Measurements from ENCODE around the gene UNC13A. TPM values are rescaled to one million over a fixed set of nuclear protein-coding genes. Genes with fewer than 3 reads are reported as not detected.

Gene UNC13A
- polyA plus RNA-seq, 1 experiment: 2.2 TPM

DNA sequence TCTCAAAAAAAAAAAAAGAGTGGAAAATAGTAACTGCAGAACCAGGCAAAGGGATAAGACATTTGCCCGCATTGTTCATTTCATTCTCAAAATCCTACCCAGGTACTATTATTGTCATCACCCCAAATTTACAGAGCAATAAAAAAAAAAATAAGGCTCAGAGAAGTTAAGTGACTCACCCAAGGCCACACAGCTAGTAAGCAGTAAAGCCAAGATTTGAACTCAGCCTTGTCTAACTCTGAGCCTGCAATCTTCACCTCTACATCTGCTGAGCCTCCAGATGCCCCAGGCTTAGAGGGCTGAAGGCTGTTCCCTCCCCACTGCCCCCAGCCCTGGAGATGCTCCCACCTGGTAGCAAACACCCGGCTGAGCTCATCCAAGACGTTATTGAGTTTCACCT lies 61.0 kb downstream of the UNC13A start:
- ChIA-PET CTCF (interaction anchor here (0.6 to 1.5 kb wide), 2 partner anchors 228 to 374 kb away, joined by 3 to 4 read pairs; no protein-coding TSS in a partner anchor), POLR2A (no interaction called here)

DNA sequence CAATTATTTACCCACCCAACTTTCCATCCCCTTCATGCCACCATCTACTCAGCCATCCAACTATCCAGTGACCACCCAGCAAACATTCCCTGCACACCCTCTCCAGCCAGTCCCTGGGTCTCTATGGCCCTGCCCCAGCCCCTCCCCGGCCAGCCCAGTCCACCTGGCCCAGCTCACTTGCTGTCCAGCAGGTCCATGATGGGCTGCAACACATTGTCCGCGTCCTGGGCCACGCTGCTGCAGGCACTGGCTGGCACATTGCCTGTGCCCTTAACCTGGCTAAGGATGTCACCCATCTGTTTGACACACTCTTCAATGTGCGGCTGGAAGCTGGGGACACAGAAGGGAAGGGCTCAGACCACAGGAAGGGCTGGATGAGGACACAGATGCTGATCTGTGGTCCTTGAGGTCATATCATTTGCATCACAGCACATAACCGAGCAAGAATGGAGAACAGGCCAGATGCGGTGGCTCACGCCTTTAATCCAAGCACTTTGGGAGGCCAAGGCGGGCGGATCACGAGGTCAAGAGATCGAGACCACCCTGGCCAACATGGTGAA lies 61.6 kb downstream of the UNC13A start:
- Histone ChIP-seq H3K36me3 (ENCODE audit: control insufficient read depth, insufficient read depth, low read length) (no peaks in the 10 kb centered on the region), H3K4me3 (ENCODE audit: low read depth, low read length) (no peak overlapping the region), H3K27me3 (ENCODE audit: control insufficient read depth, insufficient read depth, low read length) (no peaks in the 10 kb centered on the region; the same call in 1 of the 2 replicates)
- ChIA-PET CTCF (interaction anchor here (1.5 kb wide), 1 partner anchor 228 kb away, joined by 4 read pairs; no protein-coding TSS in a partner anchor), POLR2A (no interaction called here)
- DNase-seq (ENCODE audit: low read depth): no peak
- TF ChIP-seq, protein P1, sequence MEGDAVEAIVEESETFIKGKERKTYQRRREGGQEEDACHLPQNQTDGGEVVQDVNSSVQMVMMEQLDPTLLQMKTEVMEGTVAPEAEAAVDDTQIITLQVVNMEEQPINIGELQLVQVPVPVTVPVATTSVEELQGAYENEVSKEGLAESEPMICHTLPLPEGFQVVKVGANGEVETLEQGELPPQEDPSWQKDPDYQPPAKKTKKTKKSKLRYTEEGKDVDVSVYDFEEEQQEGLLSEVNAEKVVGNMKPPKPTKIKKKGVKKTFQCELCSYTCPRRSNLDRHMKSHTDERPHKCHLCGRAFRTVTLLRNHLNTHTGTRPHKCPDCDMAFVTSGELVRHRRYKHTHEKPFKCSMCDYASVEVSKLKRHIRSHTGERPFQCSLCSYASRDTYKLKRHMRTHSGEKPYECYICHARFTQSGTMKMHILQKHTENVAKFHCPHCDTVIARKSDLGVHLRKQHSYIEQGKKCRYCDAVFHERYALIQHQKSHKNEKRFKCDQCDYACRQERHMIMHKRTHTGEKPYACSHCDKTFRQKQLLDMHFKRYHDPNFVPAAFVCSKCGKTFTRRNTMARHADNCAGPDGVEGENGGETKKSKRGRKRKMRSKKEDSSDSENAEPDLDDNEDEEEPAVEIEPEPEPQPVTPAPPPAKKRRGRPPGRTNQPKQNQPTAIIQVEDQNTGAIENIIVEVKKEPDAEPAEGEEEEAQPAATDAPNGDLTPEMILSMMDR (IDR thresholded peaks at IDR 0.05; ENCODE audit: insufficient read depth, low read depth, low read length): no peak

More for the DNA sequence above, 61.0 kb downstream of the UNC13A start:
- Histone ChIP-seq H3K4me3 (ENCODE audit: low read depth, low read length) (no peak overlapping the region), H3K27me3 (ENCODE audit: control insufficient read depth, insufficient read depth, low read length) (no peaks in the 10 kb centered on the region; the same call in 1 of the 2 replicates), H3K36me3 (ENCODE audit: control insufficient read depth, insufficient read depth, low read length) (no peaks in the 10 kb centered on the region)
- TF ChIP-seq, protein P1 (IDR thresholded peaks at IDR 0.05; ENCODE audit: insufficient read depth, low read depth, low read length): no peak
- DNase-seq (ENCODE audit: low read depth): no peak

DNA sequence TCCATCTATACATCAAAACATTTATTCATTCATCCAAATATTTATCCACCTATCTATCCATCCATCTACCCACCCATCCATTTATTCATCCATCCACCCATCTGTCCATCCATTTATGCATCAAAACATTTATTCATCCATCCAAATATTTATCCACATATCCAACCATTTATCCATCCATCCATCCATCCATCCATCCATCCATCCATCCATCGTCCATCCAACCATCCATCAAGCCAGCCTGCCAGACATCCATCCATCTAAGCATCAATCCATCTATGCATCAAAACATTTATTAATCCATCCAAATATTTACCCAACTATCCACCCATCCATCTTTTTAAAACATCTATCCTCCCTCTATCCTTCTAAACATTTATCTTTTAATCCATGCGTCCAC lies 62.2 kb downstream of the UNC13A start:
- Histone ChIP-seq H3K27me3 (ENCODE audit: control insufficient read depth, insufficient read depth, low read length) (no peaks in the 10 kb centered on the region; the same call in 1 of the 2 replicates), H3K4me3 (ENCODE audit: low read depth, low read length) (no peak overlapping the region), H3K36me3 (ENCODE audit: control insufficient read depth, insufficient read depth, low read length) (no peaks in the 10 kb centered on the region)
- TF ChIP-seq, protein P1 (IDR thresholded peaks at IDR 0.05; ENCODE audit: insufficient read depth, low read depth, low read length): no peak
- POLR2A ChIA-PET: no interaction called here
- DNase-seq (ENCODE audit: low read depth): no peak
- CTCF ChIA-PET: no interaction called here

DNA sequence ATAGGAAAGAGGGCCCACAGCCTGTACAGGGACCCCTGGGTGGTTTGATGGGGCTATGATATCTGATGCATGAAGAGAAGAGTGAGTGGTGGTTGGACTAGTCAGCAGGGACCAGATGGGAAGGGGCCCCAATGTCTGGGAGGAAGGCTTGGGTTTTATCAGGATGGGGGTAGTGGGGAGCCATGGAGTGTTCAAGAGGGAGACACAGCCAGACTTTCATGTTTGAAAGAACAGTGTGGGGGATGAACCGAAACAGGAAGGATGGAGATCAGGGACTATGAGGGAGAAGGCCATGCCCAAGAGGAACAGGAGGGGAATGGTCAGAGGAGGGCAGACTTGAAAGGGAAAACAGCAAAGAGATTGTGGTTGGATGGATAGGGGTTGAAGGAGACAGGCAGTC lies 63.1 kb downstream of the UNC13A start:
- Histone ChIP-seq H3K36me3 (ENCODE audit: control insufficient read depth, insufficient read depth, low read length) (no peaks in the 10 kb centered on the region), H3K27me3 (ENCODE audit: control insufficient read depth, insufficient read depth, low read length) (no peaks in the 10 kb centered on the region; the same call in 1 of the 2 replicates), H3K4me3 (ENCODE audit: low read depth, low read length) (no peak overlapping the region)
- POLR2A ChIA-PET: no interaction called here
- TF ChIP-seq, protein P1 (IDR thresholded peaks at IDR 0.05; ENCODE audit: insufficient read depth, low read depth, low read length): no peak
- no peak for DNase-seq (ENCODE audit: low read depth)
- CTCF ChIA-PET: no interaction called here

DNA sequence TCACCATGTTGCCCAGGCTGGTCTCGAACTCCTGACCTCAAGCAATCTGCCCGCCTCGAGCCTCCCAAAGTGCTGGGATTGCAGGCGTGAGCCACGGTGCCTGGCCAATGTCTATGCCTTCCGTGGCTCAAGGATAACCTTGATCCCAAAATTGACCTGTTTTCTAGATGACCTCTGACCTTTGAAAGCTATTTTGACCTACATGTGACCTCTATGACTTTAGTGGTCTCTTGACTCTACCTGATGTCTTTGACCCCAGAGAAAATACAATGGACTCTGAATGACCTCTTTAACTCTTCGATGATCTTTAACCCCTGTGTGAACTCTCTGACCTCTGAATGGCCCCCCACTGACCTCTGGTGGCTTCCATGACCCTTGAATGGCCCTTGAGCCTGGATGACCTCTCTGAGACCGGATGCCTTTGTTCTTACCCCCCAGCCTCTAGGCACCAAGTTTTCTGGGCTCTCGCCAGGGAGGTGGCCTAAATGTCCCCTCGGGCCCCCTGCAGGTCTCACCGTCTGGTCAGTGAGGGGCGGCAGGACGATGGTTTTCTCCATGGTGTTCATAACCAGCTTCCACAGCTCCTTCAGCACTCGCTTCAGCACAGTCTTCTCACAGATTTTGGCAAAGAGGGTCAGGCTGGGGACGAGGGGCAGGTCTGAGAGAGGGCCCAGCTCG lies 63.7 kb downstream of the UNC13A start:
- no peaks in the 10 kb centered on the region for H3K36me3 ChIP-seq (ENCODE audit: control insufficient read depth, insufficient read depth, low read length)
- H3K27me3 ChIP-seq (ENCODE audit: control insufficient read depth, insufficient read depth, low read length): no peaks in the 10 kb centered on the region; the same call in 1 of the 2 replicates
- H3K4me3 ChIP-seq (ENCODE audit: low read depth, low read length): no peak overlapping the region
- ChIA-PET POLR2A (no interaction called here), CTCF (no interaction called here)
- TF ChIP-seq, protein P1 (IDR thresholded peaks at IDR 0.05; ENCODE audit: insufficient read depth, low read depth, low read length): no peak
- DNase-seq (ENCODE audit: low read depth): no peak
